ENCODE measurements around the gene BTBD2.

DNA sequence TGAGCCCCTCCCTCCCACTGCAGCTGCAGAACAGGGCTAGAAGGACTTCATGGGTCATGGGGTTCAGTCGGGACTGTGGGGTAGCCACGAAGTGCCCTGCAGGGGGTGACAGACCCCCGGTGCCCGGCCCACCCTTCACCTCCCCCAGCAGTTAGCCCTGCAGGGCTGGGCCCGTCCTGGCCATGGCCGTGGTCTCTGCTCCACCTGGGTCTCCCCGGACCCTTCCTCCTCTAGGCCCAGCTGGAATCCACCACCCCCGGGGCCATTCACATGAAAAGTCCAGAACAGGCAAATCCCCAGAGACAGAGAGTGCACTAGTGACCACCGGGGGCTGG is 18.3 kb upstream of the BTBD2 start:
- TF ChIP-seq CTCF (IDR thresholded peaks at IDR 0.05): no peak
- TF ChIP-seq EZH2 (IDR thresholded peaks at IDR 0.05; ENCODE audit: borderline replicate concordance, insufficient read depth, low read depth, low read length, poor library complexity, severe bottlenecking): no peak

All from B cell (primary cell).